ENCODE results near the gene SLCO3A1.

GRCh38 chr15:91975241-91975978 lies 121.9 kb downstream of the SLCO3A1 start:
- TF ChIP-seq CTCF (IDR thresholded peaks at IDR 0.05) = no peak
- TF ChIP-seq POLR2A (IDR thresholded peaks at IDR 0.05) = no peak
